Neutrophil (primary cell): ENCODE data around the gene TOX2.

Experiments
- H3K27ac ChIP-seq: fragments of 200-600 bp; sonication (generic); 2 replicates; pipeline ENCODE4 v1.5.1; 2016; ENCODE audit warnings: mild to moderate bottlenecking, moderate library complexity
- H3K27me3 ChIP-seq: fragments of 200-600 bp; sonication (generic); 2 replicates; pipeline ENCODE4 v1.6.0; 2016; ENCODE audit warnings: mild to moderate bottlenecking
- H3K36me3 ChIP-seq: fragments of 200-600 bp; sonication (generic); 2 replicates; pipeline ENCODE4 v1.5.1; 2017
- H3K4me1 ChIP-seq, 2 experiments: fragments of 200-600 bp in 1 of 2; sonication (generic) in 1 of 2; 1 replicate in 1 of 2; 2 replicates in 1 of 2; pipeline versions ENCODE4 v1.5.1 to v1.6.1; 2013 to 2016; ENCODE audit warnings: low read depth in 1 of 2, low read length in 1 of 2, mild to moderate bottlenecking in 1 of 2, moderate library complexity in 1 of 2; ENCODE audit not compliant: control insufficient read depth in 1 of 2, insufficient read depth in 1 of 2
- H3K4me3 ChIP-seq, 2 experiments: fragments of 200-600 bp in 1 of 2; sonication (generic) in 1 of 2; 1 replicate in 1 of 2; 2 replicates in 1 of 2; pipeline ENCODE4 v1.5.1; 2013 to 2016; ENCODE audit warnings: low read depth in 1 of 2, low read length in 1 of 2, mild to moderate bottlenecking in 1 of 2, moderate library complexity in 1 of 2
- H3K9me3 ChIP-seq: fragments of 200-600 bp; sonication (generic); 2 replicates; pipeline ENCODE4 v1.5.1; 2016
- TF ChIP-seq, protein P1 (sequence below): fragments of 200-600 bp; sonication (generic); IDR thresholded peaks from 2 replicates; pipeline ENCODE4 v1.5.1; 2016; ENCODE audit warnings: antibody characterized with exemption

TOX2 gene

GRCh38 chr20:43988867-43989266, 74.2 kb downstream of the TOX2 start:
- Histone ChIP-seq H3K27me3 (peaks cover 17% of the 10 kb centered on the region), H3K9me3 (no peaks in the 10 kb centered on the region), H3K4me1 (no peaks in the 10 kb centered on the region), H3K4me3 (no peak overlapping the region), H3K27ac (no peak overlapping the region), H3K36me3 (no peaks in the 10 kb centered on the region)
- TF ChIP-seq, protein P1, sequence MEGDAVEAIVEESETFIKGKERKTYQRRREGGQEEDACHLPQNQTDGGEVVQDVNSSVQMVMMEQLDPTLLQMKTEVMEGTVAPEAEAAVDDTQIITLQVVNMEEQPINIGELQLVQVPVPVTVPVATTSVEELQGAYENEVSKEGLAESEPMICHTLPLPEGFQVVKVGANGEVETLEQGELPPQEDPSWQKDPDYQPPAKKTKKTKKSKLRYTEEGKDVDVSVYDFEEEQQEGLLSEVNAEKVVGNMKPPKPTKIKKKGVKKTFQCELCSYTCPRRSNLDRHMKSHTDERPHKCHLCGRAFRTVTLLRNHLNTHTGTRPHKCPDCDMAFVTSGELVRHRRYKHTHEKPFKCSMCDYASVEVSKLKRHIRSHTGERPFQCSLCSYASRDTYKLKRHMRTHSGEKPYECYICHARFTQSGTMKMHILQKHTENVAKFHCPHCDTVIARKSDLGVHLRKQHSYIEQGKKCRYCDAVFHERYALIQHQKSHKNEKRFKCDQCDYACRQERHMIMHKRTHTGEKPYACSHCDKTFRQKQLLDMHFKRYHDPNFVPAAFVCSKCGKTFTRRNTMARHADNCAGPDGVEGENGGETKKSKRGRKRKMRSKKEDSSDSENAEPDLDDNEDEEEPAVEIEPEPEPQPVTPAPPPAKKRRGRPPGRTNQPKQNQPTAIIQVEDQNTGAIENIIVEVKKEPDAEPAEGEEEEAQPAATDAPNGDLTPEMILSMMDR, result no peak

GRCh38 chr20:43991261-43991660, 76.6 kb downstream of the TOX2 start:
- TF ChIP-seq, protein P1, result no peak
- H3K9me3 ChIP-seq, result no peaks in the 10 kb centered on the region
- H3K36me3 ChIP-seq, result no peaks in the 10 kb centered on the region
- no peak overlapping the region for H3K4me3 ChIP-seq
- no peak overlapping the region for H3K27ac ChIP-seq
- peaks cover 11% of the 10 kb centered on the region for H3K27me3 ChIP-seq
- no peaks in the 10 kb centered on the region for H3K4me1 ChIP-seq

- Histone ChIP-seq H3K36me3 (no peaks in the 10 kb centered on the region), H3K27me3 (peaks cover 15% of the 10 kb centered on the region), H3K4me1 (no peaks in the 10 kb centered on the region), H3K4me3 (no peak overlapping the region), H3K9me3 (no peaks in the 10 kb centered on the region), H3K27ac (no peak overlapping the region)
- TF ChIP-seq, protein P1, result no peak
Measured at GRCh38 chr20:43991982-43992381, 77.3 kb downstream of the TOX2 start.

- Histone ChIP-seq H3K4me1 (no peaks in the 10 kb centered on the region), H3K27me3 (peaks cover 22% of the 10 kb centered on the region), H3K27ac (no peak overlapping the region), H3K4me3 (no peak overlapping the region), H3K9me3 (no peaks in the 10 kb centered on the region), H3K36me3 (no peaks in the 10 kb centered on the region)
- TF ChIP-seq, protein P1, result no peak
Measured at GRCh38 chr20:43992885-43993284, 78.2 kb downstream of the TOX2 start.

DNA sequence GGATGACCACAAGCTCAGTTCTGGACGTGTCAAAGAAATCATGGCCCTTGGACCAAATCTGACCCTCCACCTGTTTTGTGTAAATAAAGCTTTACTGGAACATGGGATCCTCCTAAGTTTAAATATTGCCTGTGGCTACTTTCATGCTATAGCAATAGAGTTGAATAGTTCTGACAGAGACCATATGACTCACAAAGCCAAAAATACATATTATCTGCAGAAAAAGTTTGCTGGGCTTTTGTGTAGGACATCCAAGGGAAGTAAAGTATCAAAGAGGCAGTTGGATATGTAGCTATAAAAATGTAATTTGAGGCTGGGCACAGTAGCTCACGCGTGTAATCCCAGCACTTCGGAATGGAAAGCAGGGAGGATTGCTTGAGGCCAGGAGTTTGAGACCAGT, 78.9 kb downstream of the TOX2 start:
- H3K27ac ChIP-seq, result no peak overlapping the region
- H3K4me1 ChIP-seq, result no peaks in the 10 kb centered on the region
- peaks cover 24% of the 10 kb centered on the region for H3K27me3 ChIP-seq
- H3K36me3 ChIP-seq, result no peaks in the 10 kb centered on the region
- TF ChIP-seq, protein P1, result no peak
- no peak overlapping the region for H3K4me3 ChIP-seq
- no peaks in the 10 kb centered on the region for H3K9me3 ChIP-seq
